Esophagus (tissue), 2 donors: ENCODE data around the gene RAB22A. TPM values are rescaled to one million over a fixed set of nuclear protein-coding genes. Genes with fewer than 3 reads are reported as not detected.

Experiments used
- H3K27ac ChIP-seq, 2 donors: one replicate each; pipeline ENCODE4 v1.5.1; 2013; ENCODE audit warnings: low read depth in 2 of 2, mild to moderate bottlenecking in 2 of 2, inconsistent platforms in 1 of 2, low read length in 1 of 2, moderate library complexity in 1 of 2
- H3K27me3 ChIP-seq, 2 donors: one replicate each; pipeline ENCODE4 v1.6.1; 2013; ENCODE audit warnings: low read length in 2 of 2, control low read depth in 1 of 2, mild to moderate bottlenecking in 1 of 2; ENCODE audit not compliant: insufficient read depth in 2 of 2, control insufficient read depth in 1 of 2
- H3K36me3 ChIP-seq, 2 donors: one replicate each; pipeline ENCODE4 v1.6.1; 2013; ENCODE audit warnings: low read length in 1 of 2; ENCODE audit not compliant: control insufficient read depth in 2 of 2, insufficient read depth in 2 of 2
- H3K4me1 ChIP-seq, 2 donors: one replicate each; pipeline ENCODE4 v1.6.1; 2013; ENCODE audit warnings: low read length in 1 of 2; ENCODE audit not compliant: control insufficient read depth in 2 of 2, insufficient read depth in 2 of 2
- H3K4me3 ChIP-seq, 2 donors: one replicate each; pipeline ENCODE4 v1.5.1; 2013; ENCODE audit warnings: low read length in 2 of 2, mild to moderate bottlenecking in 2 of 2, low read depth in 1 of 2, moderate library complexity in 1 of 2
- H3K9me3 ChIP-seq, 2 donors: one replicate each; pipeline ENCODE4 v1.6.1; 2013; ENCODE audit warnings: mild to moderate bottlenecking in 2 of 2, low read depth in 1 of 2, low read length in 1 of 2, moderate library complexity in 1 of 2; ENCODE audit not compliant: control insufficient read depth in 2 of 2, insufficient read depth in 1 of 2
- WGBS, 2 donors: extraction: QIAGEN DNeasy Blood & Tissue Kit; methylation state at CpG; one replicate each; pipeline ENCODE4 v1.1.7; 2013; 5-methylcytosine and 5-hydroxymethylcytosine counted together
- polyA plus RNA-seq, 2 donors: library from polyadenylated mRNA; stranded (reverse); fragments of 200-250 nt; gene quantifications; one replicate each; pipeline ENCODE4 v1.2.3, GENCODE V29; 2013
- donor health status: healthy with polysubstance abuse.
- donor health status: Bipolar disorder and iron deficiency.

The RAB22A gene
- polyA plus RNA-seq, 2 donors = 9.4 to 9.7 TPM

DNA sequence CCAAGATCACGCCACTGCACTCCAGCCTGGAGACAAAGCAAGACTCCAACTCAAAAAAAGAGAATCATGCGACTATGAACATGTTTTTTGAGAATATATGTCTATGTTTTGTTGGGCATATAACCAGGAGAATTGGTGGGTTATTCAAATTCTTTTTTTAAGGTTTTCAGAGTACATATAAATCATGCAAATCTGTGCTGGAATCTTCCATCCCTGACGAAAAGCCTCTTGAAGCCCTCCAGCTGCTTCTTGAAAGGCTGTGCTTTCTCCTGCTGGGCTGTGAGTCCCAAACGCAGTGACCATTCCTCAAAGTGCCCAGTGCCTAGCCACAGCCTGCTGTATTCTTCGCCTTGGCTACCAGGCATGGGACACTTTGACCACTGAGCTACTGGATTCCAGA lies 9.2 kb upstream of the RAB22A start:
- no peaks in the 10 kb centered on the region for H3K9me3 ChIP-seq
- WGBS, 2 donors = 92 to 93% methylated on average over 5 of the region's 5 CpGs
- H3K27ac ChIP-seq = no peak overlapping the region
- no peak overlapping the region for H3K4me3 ChIP-seq
- no peaks in the 10 kb centered on the region for H3K4me1 ChIP-seq
- no peaks in the 10 kb centered on the region for H3K36me3 ChIP-seq
- no peaks in the 10 kb centered on the region for H3K27me3 ChIP-seq

DNA sequence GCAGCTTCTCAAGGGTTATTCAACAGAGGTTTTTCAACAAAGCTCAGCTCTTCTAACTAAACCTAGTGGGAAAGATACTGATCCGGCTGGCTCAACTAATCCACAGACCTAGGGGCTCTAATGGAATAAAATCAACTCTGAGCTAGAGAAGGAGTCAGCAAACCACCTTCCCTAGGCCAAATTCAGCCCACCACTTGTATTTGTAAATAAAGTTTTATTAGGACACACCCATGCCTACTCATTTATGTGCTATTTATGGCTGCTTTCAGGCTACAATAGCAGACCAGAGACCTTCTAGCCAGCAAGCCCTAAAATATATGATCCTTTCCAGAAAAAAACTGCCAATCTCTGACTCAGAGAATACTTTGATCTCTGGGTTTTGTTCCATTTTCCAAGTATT lies 6.0 kb upstream of the RAB22A start:
- no peaks in the 10 kb centered on the region for H3K27me3 ChIP-seq
- H3K27ac ChIP-seq = no peak overlapping the region
- no peaks in the 10 kb centered on the region for H3K36me3 ChIP-seq
- H3K4me3 ChIP-seq = no peak overlapping the region
- no peaks in the 10 kb centered on the region for H3K4me1 ChIP-seq
- no peaks in the 10 kb centered on the region for H3K9me3 ChIP-seq
- WGBS, 2 donors = 91 to 94% methylated on average over 1 of the region's 1 CpG

DNA sequence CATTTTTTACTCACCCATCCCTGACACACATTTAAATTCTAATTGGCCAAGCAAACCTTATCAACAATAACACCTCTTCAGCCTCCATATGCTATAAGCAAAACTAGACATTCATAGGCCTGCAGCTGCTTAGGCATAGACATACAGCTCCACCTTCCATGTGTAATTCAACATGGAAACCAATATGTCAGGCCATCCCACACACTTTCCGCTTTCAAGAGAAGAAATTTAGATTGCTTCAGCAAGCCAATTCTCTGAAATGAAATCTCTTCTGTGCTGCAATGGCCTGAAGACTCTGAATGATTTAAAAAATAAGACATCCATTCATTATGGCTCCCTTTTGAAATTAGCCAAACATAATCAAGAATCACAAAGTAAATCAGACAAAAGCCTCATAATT lies 4.5 kb upstream of the RAB22A start:
- no peak overlapping the region for H3K27ac ChIP-seq
- H3K4me3 ChIP-seq = no peak overlapping the region
- no peaks in the 10 kb centered on the region for H3K4me1 ChIP-seq
- WGBS, 2 donors = 92 to 96% methylated on average over 1 of the region's 1 CpG
- no peaks in the 10 kb centered on the region for H3K27me3 ChIP-seq
- no peaks in the 10 kb centered on the region for H3K36me3 ChIP-seq
- H3K9me3 ChIP-seq = no peaks in the 10 kb centered on the region

DNA sequence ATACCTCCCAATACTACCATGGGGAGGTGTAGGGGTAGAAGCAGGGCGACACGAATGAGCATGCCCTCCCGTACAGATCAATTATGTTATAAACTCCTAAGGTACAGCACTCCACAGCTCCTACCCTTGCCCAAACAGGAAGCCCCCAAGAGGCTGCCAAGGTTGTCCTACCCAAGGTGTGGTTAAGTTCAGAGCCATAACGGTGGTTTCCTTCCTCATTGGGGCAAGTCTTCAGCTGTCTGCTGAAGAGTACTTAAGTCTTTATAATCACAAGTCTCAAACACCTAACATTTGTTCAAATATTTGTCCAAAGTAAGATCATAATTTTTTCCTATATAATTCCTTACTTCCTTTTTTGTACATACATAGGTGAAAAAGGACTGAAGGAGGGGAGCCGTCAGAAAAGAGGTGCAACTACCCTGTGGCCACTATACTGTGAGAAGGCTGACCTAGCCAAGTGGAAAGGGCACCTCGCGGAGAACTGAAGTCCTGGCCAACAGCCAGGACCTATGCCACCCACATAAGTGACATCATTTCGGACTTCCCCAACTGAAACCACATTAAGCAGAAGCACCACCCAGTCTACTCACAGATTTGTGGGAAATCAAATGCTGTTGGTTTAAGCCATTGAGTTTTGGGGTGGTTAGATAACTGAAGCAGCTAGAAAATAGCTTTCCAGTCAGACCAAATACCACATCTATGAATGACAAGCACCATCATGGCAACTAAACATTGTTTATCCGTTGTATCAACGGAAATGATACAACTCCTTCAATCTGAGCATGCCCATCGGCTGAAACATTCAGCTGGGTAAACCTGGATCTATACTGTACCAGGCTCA lies 2.9 kb upstream of the RAB22A start:
- Histone ChIP-seq H3K27me3 (no peaks in the 10 kb centered on the region), H3K4me1 (no peaks in the 10 kb centered on the region), H3K9me3 (no peaks in the 10 kb centered on the region), H3K4me3 (no peak overlapping the region), H3K27ac (peak overlapping the region in 1 of 2 donors; percentile 40), H3K36me3 (no peaks in the 10 kb centered on the region)
- 46 to 57% methylated on average over 11 of the region's 11 CpGs for WGBS, 2 donors

DNA sequence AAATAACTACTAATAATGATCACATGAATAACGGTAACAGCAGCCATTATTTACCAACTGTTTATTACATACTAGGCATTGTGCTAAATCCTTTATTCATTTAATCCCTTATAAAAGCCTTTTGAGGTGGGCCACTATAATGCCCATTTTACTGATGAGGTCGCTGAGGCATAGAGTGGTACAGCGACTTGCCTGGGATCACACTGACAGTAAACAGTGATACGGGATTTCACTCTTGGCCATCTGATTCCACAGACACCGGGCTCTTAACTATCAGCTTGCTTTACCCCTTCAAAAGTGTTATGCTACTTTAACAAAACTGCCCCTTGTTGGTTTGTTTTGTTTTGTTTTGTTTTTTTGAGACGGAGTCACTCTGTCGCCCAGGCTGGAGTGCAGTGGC lies 2.2 kb upstream of the RAB22A start:
- Histone ChIP-seq H3K36me3 (no peaks in the 10 kb centered on the region), H3K27me3 (no peaks in the 10 kb centered on the region), H3K4me3 (no peak overlapping the region), H3K4me1 (no peaks in the 10 kb centered on the region), H3K27ac (no peak overlapping the region), H3K9me3 (no peaks in the 10 kb centered on the region)
- WGBS, 2 donors = 86% methylated on average over 7 of the region's 7 CpGs

DNA sequence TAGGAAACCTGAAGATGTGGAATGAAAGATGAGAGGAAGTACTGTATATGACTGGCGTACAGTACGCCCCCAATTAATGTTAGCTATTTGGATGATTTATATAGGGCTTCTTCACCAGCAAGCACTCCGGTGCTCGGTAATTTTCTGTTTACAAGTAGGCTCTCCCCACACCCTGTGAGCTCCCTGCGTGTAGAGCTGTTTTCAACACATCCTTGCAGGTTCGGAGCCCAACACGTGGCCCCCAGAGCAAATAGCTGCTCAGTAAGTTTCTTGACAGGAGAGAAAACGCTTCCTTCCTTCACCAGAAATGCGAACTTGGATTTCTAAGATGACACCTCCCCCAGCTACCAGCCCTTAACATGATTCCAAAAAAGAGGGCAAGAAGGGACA lies 1.2 kb upstream of the RAB22A start:
- no peaks in the 10 kb centered on the region for H3K4me1 ChIP-seq
- H3K36me3 ChIP-seq = peaks cover 0 to 3% of the 10 kb centered on the region in 2 donors
- H3K9me3 ChIP-seq = no peaks in the 10 kb centered on the region
- 69 to 77% methylated on average over 9 of the region's 9 CpGs for WGBS, 2 donors
- no peak overlapping the region for H3K27ac ChIP-seq
- no peaks in the 10 kb centered on the region for H3K27me3 ChIP-seq
- H3K4me3 ChIP-seq = peak overlapping the region in 1 of 2 donors; percentile 74

DNA sequence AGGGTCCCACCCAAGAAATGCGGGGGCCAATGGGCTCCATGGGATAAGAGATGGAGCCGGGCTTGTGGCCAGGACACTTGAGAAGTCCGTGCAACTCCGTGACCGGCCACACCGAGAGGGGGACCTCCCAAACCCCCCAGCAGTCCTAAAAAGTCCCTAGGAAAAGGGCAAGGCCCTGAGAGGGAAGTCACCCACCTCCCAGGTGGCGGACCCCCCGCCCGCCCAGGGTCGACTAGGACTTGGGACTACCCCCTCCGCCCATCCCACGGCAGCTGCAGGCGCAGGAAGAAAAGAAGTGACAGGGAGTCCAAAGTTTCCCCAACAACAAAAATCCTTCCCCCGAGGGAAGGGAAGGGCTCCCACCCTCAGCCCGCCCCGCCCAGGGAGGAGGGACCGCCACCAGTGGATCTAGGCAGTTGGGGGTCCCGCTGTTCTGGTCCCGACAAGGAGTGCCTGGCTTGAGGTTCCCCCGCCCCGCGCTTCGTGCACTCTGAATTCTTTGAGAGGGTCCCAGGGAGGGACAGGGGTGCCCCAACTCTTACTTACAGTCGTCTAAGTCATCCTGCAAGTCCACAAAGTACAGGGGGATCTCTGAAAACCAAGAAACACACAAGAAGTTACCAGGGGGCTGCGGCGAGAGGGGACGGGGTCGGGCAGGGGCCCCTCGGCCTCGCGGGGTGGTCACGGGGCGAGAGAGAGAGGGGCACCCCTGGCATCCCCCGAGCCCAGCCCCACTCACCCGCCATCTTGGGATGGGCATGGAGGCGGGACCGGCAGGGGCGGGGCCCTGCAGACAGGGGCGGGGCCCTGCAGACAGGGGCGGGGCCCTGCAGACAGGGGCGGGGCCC lies 611 bp upstream of the RAB22A start:
- no peaks in the 10 kb centered on the region for H3K9me3 ChIP-seq
- 11 to 19% methylated on average over 33 to 41 of the region's 41 CpGs for WGBS, 2 donors
- no peaks in the 10 kb centered on the region for H3K27me3 ChIP-seq
- H3K36me3 ChIP-seq = peaks cover 0 to 3% of the 10 kb centered on the region in 2 donors
- H3K4me1 ChIP-seq = peaks cover 0 to 2% of the 10 kb centered on the region in 2 donors
- peak overlapping the region; percentile 15 to 68 for H3K27ac ChIP-seq
- H3K4me3 ChIP-seq = peak overlapping the region; percentile 54 to 74

DNA sequence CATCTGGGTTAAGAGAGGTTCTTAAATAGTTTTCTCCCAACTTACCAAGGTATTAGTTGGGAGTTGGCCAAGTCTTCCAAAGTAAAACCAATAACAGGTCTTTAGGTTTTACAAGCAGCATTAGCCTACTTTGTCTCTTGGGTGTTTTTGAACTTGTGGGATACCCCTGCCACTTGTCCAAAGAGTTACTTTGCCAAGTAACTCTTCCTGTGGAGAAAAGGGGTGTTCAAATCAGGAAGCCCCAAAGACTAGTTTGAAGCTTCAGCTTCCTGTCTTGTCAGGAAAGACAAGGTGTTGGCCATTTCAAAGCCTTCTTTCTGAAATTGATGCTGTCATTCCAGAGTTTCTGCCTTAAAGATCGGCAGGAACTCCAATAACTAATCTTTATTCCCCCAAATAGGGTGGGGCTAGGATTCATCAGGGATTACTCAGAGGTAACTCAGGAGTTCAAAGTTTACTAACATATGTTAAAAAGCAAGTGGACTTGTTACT lies 822 bp downstream of the RAB22A start:
- Histone ChIP-seq H3K9me3 (no peaks in the 10 kb centered on the region), H3K27me3 (no peaks in the 10 kb centered on the region), H3K4me1 (peaks cover 0 to 2% of the 10 kb centered on the region in 2 donors), H3K27ac (peak overlapping the region; percentile 69 to 89), H3K36me3 (peaks cover 2 to 12% of the 10 kb centered on the region in 2 donors), H3K4me3 (peak overlapping the region; percentile 74 to 94)
- WGBS, 2 donors = 0 to 5% methylated on average over 1 of the region's 1 CpG

DNA sequence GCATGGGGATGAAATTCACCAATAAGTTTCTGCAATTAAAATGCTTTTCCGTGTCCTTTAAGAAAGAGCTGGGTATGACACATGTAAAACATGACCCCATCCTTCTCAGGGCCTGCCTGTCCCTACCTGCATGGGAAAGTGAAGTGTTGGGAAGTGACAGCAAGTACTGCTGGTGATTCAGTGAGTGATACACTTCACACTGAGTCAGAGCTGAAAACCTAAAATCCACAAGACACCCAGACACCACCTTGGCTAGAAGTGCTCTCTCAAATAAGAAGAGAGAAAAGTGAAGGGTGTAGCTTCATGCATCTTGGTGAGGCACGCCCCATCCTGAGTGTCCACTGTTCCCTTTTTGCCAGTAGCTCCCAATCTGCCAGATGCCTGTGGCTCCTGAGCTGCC lies 3.3 kb downstream of the RAB22A start:
- no peak overlapping the region for H3K4me3 ChIP-seq
- peaks cover 0 to 2% of the 10 kb centered on the region in 2 donors for H3K4me1 ChIP-seq
- peaks cover 7 to 21% of the 10 kb centered on the region in 2 donors for H3K36me3 ChIP-seq
- H3K27ac ChIP-seq = peak overlapping the region; percentile 11 to 47
- no peaks in the 10 kb centered on the region for H3K27me3 ChIP-seq
- 64% methylated on average over 2 of the region's 2 CpGs for WGBS, 2 donors
- no peaks in the 10 kb centered on the region for H3K9me3 ChIP-seq
